ENCODE results near the gene ATP2A1. TPM values are rescaled to one million over a fixed set of nuclear protein-coding genes. Genes with fewer than 3 reads are reported as not detected.

Gene ATP2A1
- polyA plus RNA-seq, 1 donor (not counting 4 experiments of a cell fraction or from before 2014, with no cell fraction given): 0.12 TPM

DNA sequence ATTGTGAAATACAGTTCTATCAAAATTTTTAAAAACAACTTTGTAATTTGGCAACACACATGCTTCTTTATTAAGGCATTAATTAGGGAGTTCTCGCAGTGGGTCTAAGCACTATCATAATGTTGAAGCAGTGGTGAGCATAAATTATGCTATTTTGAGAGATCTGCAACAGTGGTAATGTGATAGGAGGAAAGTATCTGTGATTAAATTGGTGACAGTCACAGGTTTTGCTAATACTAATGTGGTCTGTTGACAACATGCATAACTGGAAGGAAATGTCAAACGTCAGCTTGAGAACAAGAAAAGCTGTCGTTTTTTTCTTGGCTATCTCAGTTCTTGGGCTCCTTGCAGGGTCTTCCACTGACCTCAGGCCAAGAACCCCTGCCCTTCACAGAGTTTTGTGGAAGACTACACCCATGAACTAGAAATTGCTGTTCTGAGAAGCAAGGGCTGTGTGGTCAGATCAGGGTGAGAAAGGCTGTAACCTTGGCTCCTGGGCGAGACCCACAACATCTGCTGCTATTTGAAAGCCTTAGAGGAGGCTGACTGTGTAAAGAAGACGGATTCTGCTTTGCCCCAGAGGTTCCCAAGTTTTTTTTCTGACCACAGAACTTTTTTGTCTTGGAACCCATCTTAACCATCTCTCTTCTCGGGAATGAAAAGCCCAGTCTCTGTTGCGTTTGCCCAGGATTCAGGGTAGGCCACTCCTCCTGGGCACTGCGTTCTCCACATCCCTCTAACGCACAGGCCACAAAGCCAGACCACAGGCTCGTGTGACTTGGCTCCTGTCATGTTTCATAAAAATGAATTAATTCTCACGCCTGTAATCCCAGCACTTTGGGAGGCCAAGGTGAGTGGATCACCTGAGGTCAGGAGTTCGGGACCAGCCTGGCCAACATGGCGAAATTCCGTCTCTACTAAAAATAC, 13.9 kb downstream of the ATP2A1 start:
- no peaks in the 10 kb centered on the region for H4K20me1 ChIP-seq (ENCODE audit: control insufficient read depth, extremely low read depth, insufficient read depth, low read length)
- H3K27me3 ChIP-seq (ENCODE audit: control insufficient read depth, extremely low read depth, insufficient read depth, low read length): no peaks in the 10 kb centered on the region
- H3K27ac ChIP-seq (ENCODE audit: control insufficient read depth, insufficient read depth, low read length): no peak overlapping the region
- no peak overlapping the region for H3K9ac ChIP-seq (ENCODE audit: control insufficient read depth, extremely low read depth, insufficient read depth, low read length)
- dilution Hi-C loops (cut with MboI; ENCODE audit: extremely low pct_ligation_motif_present, low sequenced_read_pairs): no loop called here
- DNase-seq (ENCODE audit: low read depth, low spot score): no peak
- H3K4me1 ChIP-seq (ENCODE audit: control insufficient read depth, extremely low read depth, insufficient read depth, low read length): no peaks in the 10 kb centered on the region
- H3K9me3 ChIP-seq (ENCODE audit: control insufficient read depth, low read depth, low read length): no peaks in the 10 kb centered on the region
- H3K36me3 ChIP-seq (ENCODE audit: control insufficient read depth in 2 of 2, extremely low read depth in 1 of 2, insufficient read depth in 2 of 2, low read length in 2 of 2): no peaks in the 10 kb centered on the region
- no peak overlapping the region for H3K4me3 ChIP-seq (ENCODE audit: control insufficient read depth in 2 of 3, extremely low read depth in 1 of 3, insufficient read depth in 2 of 3, low read depth in 1 of 3, low read length in 3 of 3)
- no peak for FAIRE-seq
- TF ChIP-seq, protein P1, sequence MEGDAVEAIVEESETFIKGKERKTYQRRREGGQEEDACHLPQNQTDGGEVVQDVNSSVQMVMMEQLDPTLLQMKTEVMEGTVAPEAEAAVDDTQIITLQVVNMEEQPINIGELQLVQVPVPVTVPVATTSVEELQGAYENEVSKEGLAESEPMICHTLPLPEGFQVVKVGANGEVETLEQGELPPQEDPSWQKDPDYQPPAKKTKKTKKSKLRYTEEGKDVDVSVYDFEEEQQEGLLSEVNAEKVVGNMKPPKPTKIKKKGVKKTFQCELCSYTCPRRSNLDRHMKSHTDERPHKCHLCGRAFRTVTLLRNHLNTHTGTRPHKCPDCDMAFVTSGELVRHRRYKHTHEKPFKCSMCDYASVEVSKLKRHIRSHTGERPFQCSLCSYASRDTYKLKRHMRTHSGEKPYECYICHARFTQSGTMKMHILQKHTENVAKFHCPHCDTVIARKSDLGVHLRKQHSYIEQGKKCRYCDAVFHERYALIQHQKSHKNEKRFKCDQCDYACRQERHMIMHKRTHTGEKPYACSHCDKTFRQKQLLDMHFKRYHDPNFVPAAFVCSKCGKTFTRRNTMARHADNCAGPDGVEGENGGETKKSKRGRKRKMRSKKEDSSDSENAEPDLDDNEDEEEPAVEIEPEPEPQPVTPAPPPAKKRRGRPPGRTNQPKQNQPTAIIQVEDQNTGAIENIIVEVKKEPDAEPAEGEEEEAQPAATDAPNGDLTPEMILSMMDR (optimal IDR thresholded peaks at IDR 0.05 in 1 of 3, IDR thresholded peaks at IDR 0.05 in 1 of 3, conservative IDR thresholded peaks at IDR 0.05 in 1 of 3; ENCODE audit: extremely low read depth in 1 of 3, insufficient read depth in 2 of 3, low read length in 3 of 3): no peak
- no peak for TF ChIP-seq EZH2 (IDR thresholded peaks at IDR 0.05; ENCODE audit: low read length)
- H3K4me2 ChIP-seq (ENCODE audit: control insufficient read depth, extremely low read depth, insufficient read depth, low read depth, low read length): no peak overlapping the region
- no peaks in the 10 kb centered on the region for H3K79me2 ChIP-seq (ENCODE audit: control insufficient read depth, insufficient read depth, low read length)
- H3K9me1 ChIP-seq (ENCODE audit: control insufficient read depth, extremely low read depth, insufficient read depth, low read length): no peaks in the 10 kb centered on the region
- no peak overlapping the region for H2AFZ ChIP-seq (ENCODE audit: control insufficient read depth, low read length)

DNA sequence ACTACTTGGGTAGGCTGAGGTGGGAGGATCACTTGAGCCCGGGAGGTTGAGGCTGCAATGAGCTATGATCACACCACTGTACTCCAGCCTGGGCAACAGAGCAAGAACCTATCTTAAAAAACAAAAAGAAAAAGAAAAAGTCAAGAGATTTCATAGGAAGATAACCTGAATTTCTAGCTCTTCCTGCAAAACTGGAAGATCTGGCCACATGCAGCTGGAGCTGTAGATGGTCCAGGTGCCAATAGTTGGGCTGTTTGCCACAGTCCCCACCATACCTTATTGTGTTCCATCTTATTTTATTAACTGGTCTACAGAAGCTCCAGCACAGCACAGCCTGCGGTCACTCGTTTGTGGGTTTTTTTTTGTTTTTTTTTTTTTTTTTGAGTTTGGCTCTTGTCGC, 15.0 kb downstream of the ATP2A1 start:
- TF ChIP-seq EZH2 (IDR thresholded peaks at IDR 0.05; ENCODE audit: low read length): no peak
- TF ChIP-seq, protein P1 (optimal IDR thresholded peaks at IDR 0.05 in 1 of 3, IDR thresholded peaks at IDR 0.05 in 1 of 3, conservative IDR thresholded peaks at IDR 0.05 in 1 of 3; ENCODE audit: extremely low read depth in 1 of 3, insufficient read depth in 2 of 3, low read length in 3 of 3): no peak
- Histone ChIP-seq H3K27me3 (ENCODE audit: control insufficient read depth, extremely low read depth, insufficient read depth, low read length) (no peaks in the 10 kb centered on the region), H4K20me1 (ENCODE audit: control insufficient read depth, extremely low read depth, insufficient read depth, low read length) (no peaks in the 10 kb centered on the region), H3K9me1 (ENCODE audit: control insufficient read depth, extremely low read depth, insufficient read depth, low read length) (no peaks in the 10 kb centered on the region), H3K4me1 (ENCODE audit: control insufficient read depth, extremely low read depth, insufficient read depth, low read length) (peaks cover 5% of the 10 kb centered on the region), H3K9ac (ENCODE audit: control insufficient read depth, extremely low read depth, insufficient read depth, low read length) (no peak overlapping the region), H3K27ac (ENCODE audit: control insufficient read depth, insufficient read depth, low read length) (no peak overlapping the region), H2AFZ (ENCODE audit: control insufficient read depth, low read length) (no peak overlapping the region), H3K36me3 (ENCODE audit: control insufficient read depth in 2 of 2, extremely low read depth in 1 of 2, insufficient read depth in 2 of 2, low read length in 2 of 2) (no peaks in the 10 kb centered on the region), H3K9me3 (ENCODE audit: control insufficient read depth, low read depth, low read length) (no peaks in the 10 kb centered on the region), H3K79me2 (ENCODE audit: control insufficient read depth, insufficient read depth, low read length) (no peaks in the 10 kb centered on the region), H3K4me2 (ENCODE audit: control insufficient read depth, extremely low read depth, insufficient read depth, low read depth, low read length) (no peak overlapping the region), H3K4me3 (ENCODE audit: control insufficient read depth in 2 of 3, extremely low read depth in 1 of 3, insufficient read depth in 2 of 3, low read depth in 1 of 3, low read length in 3 of 3) (no peak overlapping the region)
- dilution Hi-C loops (cut with MboI; ENCODE audit: extremely low pct_ligation_motif_present, low sequenced_read_pairs): no loop called here
- DNase-seq (ENCODE audit: low read depth, low spot score) (no peak), FAIRE-seq (no peak)
